ENCODE measurements around the gene VCX. TPM values are rescaled to one million over a fixed set of nuclear protein-coding genes. Genes with fewer than 3 reads are reported as not detected.

The VCX gene
- total RNA-seq: not detected in 2 replicates

DNA sequence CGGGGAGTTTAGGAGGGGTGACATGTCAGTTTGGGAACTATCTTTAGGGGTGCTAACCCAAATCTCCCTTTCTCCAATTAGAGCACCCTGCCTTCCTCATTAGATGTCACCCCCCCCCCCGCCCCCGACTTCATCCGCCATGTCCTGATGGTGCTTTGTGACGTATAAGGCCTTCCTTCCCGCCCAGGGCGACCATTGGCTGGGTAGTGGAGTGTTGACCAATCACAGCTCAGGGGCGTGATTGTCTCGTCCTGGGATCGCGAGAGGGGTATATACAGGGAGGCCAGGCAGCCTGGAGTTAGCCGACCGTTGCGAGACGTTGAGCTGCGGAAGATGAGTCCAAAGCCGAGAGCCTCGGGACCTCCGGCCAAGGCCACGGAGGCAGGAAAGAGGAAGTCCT is at the start of gene VCX:
VCX (plus strand) TSS at position 301 of the 400 bp plus-strand sequence; CDS start at position 334, 33 bp downstream.

Other genes starting within 250 kb of the VCX start
- 14.5 and 15.8 TPM in 2 replicates for gene PNPLA4, start 84.2 kb downstream of the VCX start, total RNA-seq

Data from epithelial cell of alveolus of lung (primary cell).